ENCODE measurements around the gene COBL.

The COBL gene

DNA sequence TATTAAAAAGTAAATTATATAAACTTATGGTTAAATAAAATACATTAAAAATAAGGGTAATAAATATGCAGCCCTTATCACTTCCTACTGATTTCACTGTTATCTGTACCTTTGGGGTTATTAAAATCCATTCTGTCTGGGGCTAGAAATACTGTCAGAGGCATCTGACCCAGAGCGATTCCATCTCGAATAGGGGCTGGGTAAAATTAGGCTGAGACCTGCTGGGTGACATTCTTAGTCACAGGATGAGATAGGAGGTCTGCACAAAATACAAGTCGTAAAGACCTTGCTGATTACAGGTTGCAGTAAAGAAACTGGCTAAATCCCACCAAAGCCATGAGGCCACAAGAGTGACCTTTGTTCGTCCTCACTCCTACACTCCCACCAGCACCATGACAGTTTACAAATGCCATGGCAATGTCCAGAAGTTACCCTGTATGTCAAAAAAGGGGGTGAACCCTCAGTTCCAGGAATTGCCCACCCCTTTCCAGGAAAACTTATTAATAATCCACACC lies 77.6 kb downstream of the COBL start:
- Mint-ChIP-seq H3K9me3 (no peaks in the 10 kb centered on the region), H3K4me3 (no peak overlapping the region), H3K36me3 (ENCODE audit: low read depth) (no peaks in the 10 kb centered on the region), H3K27me3 (ENCODE audit: low read depth) (peaks cover 10% of the 10 kb centered on the region), H3K27ac (no peak overlapping the region), H3K4me1 (peaks cover 39% of the 10 kb centered on the region)
- TF ChIP-seq, protein P1, sequence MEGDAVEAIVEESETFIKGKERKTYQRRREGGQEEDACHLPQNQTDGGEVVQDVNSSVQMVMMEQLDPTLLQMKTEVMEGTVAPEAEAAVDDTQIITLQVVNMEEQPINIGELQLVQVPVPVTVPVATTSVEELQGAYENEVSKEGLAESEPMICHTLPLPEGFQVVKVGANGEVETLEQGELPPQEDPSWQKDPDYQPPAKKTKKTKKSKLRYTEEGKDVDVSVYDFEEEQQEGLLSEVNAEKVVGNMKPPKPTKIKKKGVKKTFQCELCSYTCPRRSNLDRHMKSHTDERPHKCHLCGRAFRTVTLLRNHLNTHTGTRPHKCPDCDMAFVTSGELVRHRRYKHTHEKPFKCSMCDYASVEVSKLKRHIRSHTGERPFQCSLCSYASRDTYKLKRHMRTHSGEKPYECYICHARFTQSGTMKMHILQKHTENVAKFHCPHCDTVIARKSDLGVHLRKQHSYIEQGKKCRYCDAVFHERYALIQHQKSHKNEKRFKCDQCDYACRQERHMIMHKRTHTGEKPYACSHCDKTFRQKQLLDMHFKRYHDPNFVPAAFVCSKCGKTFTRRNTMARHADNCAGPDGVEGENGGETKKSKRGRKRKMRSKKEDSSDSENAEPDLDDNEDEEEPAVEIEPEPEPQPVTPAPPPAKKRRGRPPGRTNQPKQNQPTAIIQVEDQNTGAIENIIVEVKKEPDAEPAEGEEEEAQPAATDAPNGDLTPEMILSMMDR (IDR thresholded peaks at IDR 0.05; ENCODE audit: unreplicated experiment in 3 of 3), result no peak

DNA sequence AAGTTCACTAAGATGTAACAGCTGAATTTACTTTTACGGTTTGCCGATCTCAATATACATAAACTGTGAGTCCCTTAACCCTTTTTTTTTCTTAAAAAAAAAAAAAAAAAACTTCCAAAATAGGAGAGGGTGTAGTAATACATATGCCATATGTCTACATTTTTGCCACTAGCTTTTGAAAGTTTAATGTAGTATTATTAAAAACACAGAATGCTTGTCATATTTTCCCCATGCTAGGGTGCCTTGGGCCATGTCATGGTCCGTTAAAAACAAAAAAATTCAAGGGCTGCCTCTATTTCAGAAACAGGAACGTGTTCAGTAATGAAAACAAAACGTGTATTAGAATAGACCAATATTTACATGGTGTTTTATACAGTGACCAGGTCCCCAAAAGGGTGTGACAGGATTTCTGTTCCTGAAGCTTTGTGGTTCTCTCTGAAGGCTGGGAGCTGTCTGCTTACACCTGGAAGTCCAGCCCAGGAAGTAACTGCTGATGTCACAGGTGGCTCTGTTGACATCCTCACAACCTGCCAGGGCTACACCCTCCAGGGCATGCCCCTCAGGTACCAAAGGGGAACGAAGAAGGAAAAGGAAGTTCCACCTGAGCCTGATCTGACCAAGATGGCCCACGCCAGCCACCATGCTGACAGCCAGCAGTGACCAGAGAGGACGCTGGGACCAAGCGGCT lies 79.0 kb downstream of the COBL start:
- H3K4me3 Mint-ChIP-seq, result no peak overlapping the region
- no peak overlapping the region for H3K27ac Mint-ChIP-seq
- TF ChIP-seq, protein P1 (IDR thresholded peaks at IDR 0.05; ENCODE audit: unreplicated experiment in 3 of 3), result no peak
- H3K4me1 Mint-ChIP-seq, result peaks cover 50% of the 10 kb centered on the region
- H3K36me3 Mint-ChIP-seq (ENCODE audit: low read depth), result no peaks in the 10 kb centered on the region
- no peaks in the 10 kb centered on the region for H3K9me3 Mint-ChIP-seq
- peaks cover 10% of the 10 kb centered on the region for H3K27me3 Mint-ChIP-seq (ENCODE audit: low read depth)

GRCh38 chr7:51236470-51237132 lies 80.0 kb downstream of the COBL start:
- Mint-ChIP-seq H3K4me3 (no peak overlapping the region), H3K27me3 (ENCODE audit: low read depth) (peaks cover 10% of the 10 kb centered on the region), H3K9me3 (no peaks in the 10 kb centered on the region), H3K36me3 (ENCODE audit: low read depth) (no peaks in the 10 kb centered on the region), H3K27ac (no peak overlapping the region), H3K4me1 (peaks cover 50% of the 10 kb centered on the region)
- TF ChIP-seq, protein P1 (IDR thresholded peaks at IDR 0.05; ENCODE audit: unreplicated experiment in 3 of 3), result no peak

DNA sequence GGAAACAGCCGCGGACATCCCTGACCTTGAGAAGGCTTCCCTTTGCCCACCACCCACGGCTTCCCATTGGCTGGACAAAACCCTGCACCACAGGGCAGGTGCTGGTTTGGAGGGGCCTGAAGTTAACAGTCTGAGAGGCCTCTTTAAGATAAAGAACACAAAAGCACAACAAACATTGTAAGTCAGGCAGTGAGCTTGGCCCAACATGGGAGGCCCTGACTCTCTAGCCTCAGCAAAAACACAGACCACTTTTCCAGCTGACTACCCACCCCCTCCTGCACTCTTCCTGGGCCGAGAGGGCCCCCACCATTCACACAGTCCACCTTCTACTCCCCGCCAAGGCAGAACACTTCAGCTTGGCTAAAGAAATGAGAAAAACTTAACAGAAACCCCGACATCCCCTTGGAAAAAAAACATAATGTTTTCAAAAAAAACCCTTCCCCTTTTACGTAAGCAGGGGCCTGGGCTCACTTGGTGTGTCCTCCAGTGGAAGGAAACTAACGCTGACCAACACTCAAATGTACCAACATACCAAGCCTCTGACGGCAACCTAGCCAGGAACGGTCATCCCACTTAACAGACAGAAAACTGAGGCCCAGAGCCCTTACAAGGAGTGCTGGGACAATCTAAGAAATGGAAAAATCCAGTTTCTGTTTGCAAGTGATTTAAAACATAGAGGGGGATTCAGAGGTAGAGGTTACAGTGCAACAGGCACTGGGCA lies 80.9 kb downstream of the COBL start:
- no peaks in the 10 kb centered on the region for H3K9me3 Mint-ChIP-seq
- H3K27ac Mint-ChIP-seq, result no peak overlapping the region

GRCh38 chr7:51234609-51235308 lies 81.8 kb downstream of the COBL start:
- Mint-ChIP-seq H3K36me3 (ENCODE audit: low read depth) (no peaks in the 10 kb centered on the region), H3K27me3 (ENCODE audit: low read depth) (peaks cover 11% of the 10 kb centered on the region), H3K9me3 (no peaks in the 10 kb centered on the region), H3K27ac (peak overlapping the region in 1 of 3 experiments; percentile 49), H3K4me1 (peaks cover 56% of the 10 kb centered on the region), H3K4me3 (no peak overlapping the region)
- TF ChIP-seq, protein P1 (IDR thresholded peaks at IDR 0.05; ENCODE audit: unreplicated experiment in 3 of 3), result no peak

More for the DNA sequence above, 80.9 kb downstream of the COBL start:
- Mint-ChIP-seq H3K4me1 (peaks cover 50% of the 10 kb centered on the region), H3K4me3 (no peak overlapping the region), H3K27me3 (ENCODE audit: low read depth) (peaks cover 7% of the 10 kb centered on the region), H3K36me3 (ENCODE audit: low read depth) (no peaks in the 10 kb centered on the region)
- TF ChIP-seq, protein P1 (IDR thresholded peaks at IDR 0.05; ENCODE audit: unreplicated experiment in 3 of 3), result no peak
